ENCODE data around the gene ILK. TPM values are rescaled to one million over a fixed set of nuclear protein-coding genes. Genes with fewer than 3 reads are reported as not detected.

Gene ILK
- total and polyA plus RNA-seq, 10 of the 15 experiments (the other 5 are each of a cell fraction or from before 2014, with no cell fraction given), result 51.8 to 163 (median 92.0) TPM

DNA sequence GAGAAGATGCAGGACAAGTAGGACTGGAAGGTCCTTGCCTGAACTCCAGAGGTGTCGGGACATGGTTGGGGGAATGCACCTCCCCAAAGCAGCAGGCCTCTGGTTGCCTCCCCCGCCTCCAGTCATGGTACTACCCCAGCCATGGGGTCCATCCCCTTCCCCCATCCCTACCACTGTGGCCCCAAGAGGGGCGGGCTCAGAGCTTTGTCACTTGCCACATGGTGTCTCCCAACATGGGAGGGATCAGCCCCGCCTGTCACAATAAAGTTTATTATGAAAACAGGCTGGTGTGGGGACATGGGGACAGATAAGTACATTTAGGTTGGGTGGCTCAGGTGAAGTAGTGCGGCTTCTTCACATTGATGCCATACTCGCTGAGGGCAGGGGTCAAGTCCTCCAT is 7.0 kb downstream of the ILK start:
- CTCF ChIA-PET, result interaction anchor here (0.6 kb wide), 1 partner anchor 58 kb away, joined by 3 read pairs; no protein-coding TSS in a partner anchor
- RAD21 ChIA-PET (ENCODE audit: unreplicated experiment), result no interaction called here
- no peaks in the 10 kb centered on the region for H4K20me1 ChIP-seq (ENCODE audit: control insufficient read depth, insufficient read depth)
- intact Hi-C loops (cut with micrococcal nuclease; ENCODE audit: unreplicated experiment), result loop anchor here (5.0 to 10.0 kb wide), 2 partner anchors 137 to 914 kb away; no protein-coding TSS in a partner anchor
- peak overlapping the region; percentile 87; the same call in 1 of the 2 replicates for H3K4me3 ChIP-seq
- POLR2A ChIA-PET, result interaction anchor here (1.4 to 7.2 kb wide), 3 partner anchors 11 to 71 kb away, joined by 3 to 85 read pairs (median 34); partner anchors contain the start of genes MRPL17 and TPP1
- SMC1A ChIA-PET (ENCODE audit: uncharacterized antibody, unreplicated experiment), result interaction anchor here (3.1 kb wide), 1 partner anchor 72 kb away, joined by 24 read pairs; the partner anchor contains the start of gene MRPL17
- BruUV-seq (replicated peaks), result no TSS peak
- H3K9me3 ChIP-seq (replicated peaks; ENCODE audit: control insufficient read depth, insufficient read depth, low read length), result no peaks in the 10 kb centered on the region
- H3K9ac ChIP-seq (ENCODE audit: control insufficient read depth, insufficient read depth, low read length), result peak overlapping the region; percentile 95; the same call in 1 of the 2 replicates
- in situ Hi-C loops (cut with MboI), result loop anchor here (10.0 kb wide), 1 partner anchor 914 kb away; no protein-coding TSS in a partner anchor
- no peak overlapping the region for H2AFZ ChIP-seq (ENCODE audit: control insufficient read depth, low read depth, low read length)
- H3K27ac ChIP-seq (ENCODE audit: control insufficient read depth, insufficient read depth), result no peak overlapping the region; the same call in 1 of the 2 replicates
- ATAC-seq (no peak), DNase-seq (ENCODE audit: low read depth, low spot score) (no peak), FAIRE-seq (no peak)
- no peaks in the 10 kb centered on the region for H3K27me3 ChIP-seq (replicated peaks in 1 of 2; ENCODE audit: control insufficient read depth in 2 of 2, insufficient read depth in 2 of 2, low read length in 1 of 2)
- TF ChIP-seq SIN3A (IDR thresholded peaks at IDR 0.05; ENCODE audit: low read depth, low read length) (no peak), IRF4 (IDR thresholded peaks at IDR 0.05; ENCODE audit: low read depth, low read length) (no peak), POLR2AphosphoS5 (IDR thresholded peaks at IDR 0.05; ENCODE audit: low read length) (peak; percentile 2; the same call in 1 of the 2 replicates), NFYB (IDR thresholded peaks at IDR 0.05; ENCODE audit: insufficient read depth, low read depth, low read length) (no peak)
- H3K4me1 ChIP-seq (ENCODE audit: control insufficient read depth, insufficient read depth, low read length), result peaks cover 37% of the 10 kb centered on the region
- H3K79me2 ChIP-seq (ENCODE audit: control insufficient read depth, insufficient read depth, low read length), result peaks cover 39% of the 10 kb centered on the region
- 91% methylated on average over 6 of the region's 6 CpGs for WGBS (ENCODE audit: insufficient coverage, insufficient replicate concordance, low lambda C conversion rate, missing lambda C conversion rate)
- H3K36me3 ChIP-seq (ENCODE audit: control insufficient read depth in 2 of 2, insufficient read depth in 2 of 2, low read length in 1 of 2), result peaks cover 23 to 34% of the 10 kb centered on the region in 2 experiments
- peak overlapping the region; percentile 56 for H3K4me2 ChIP-seq (ENCODE audit: control insufficient read depth, insufficient read depth)

Data from GM12878 (cell line).